NCI-H2029 (cell line): ENCODE data around the gene CAMK1G.

Source experiments
- DNase-seq: peaks from one replicate; lab custom pipeline; 2025; lab: John Stamatoyannopoulos, UW

The CAMK1G gene

GRCh38 chr1:209600541-209600940 is 17.0 kb downstream of the CAMK1G start:
- DNase-seq: no peak

- DNase-seq: peak; percentile 10
Observed at GRCh38 chr1:209601809-209602657, 18.5 kb downstream of the CAMK1G start.

GRCh38 chr1:209603877-209604276 is 20.4 kb downstream of the CAMK1G start:
- DNase-seq: no peak

- DNase-seq: no peak
Observed at GRCh38 chr1:209607102-209607794, 23.7 kb downstream of the CAMK1G start.

GRCh38 chr1:209607795-209608178 is 24.3 kb downstream of the CAMK1G start:
- DNase-seq: no peak

- DNase-seq: no peak
Observed at GRCh38 chr1:209609041-209609790, 25.7 kb downstream of the CAMK1G start.

- no peak for DNase-seq
Observed at GRCh38 chr1:209609791-209610630, 26.5 kb downstream of the CAMK1G start.

- no peak for DNase-seq
Observed at GRCh38 chr1:209610631-209610905, 27.1 kb downstream of the CAMK1G start.

- no peak for DNase-seq
Observed at GRCh38 chr1:209611771-209612570, 28.5 kb downstream of the CAMK1G start.

- DNase-seq: no peak
Observed at GRCh38 chr1:209612646-209613399, 29.3 kb downstream of the CAMK1G start.

- DNase-seq: no peak
Observed at GRCh38 chr1:209613400-209614150, 30.1 kb downstream of the CAMK1G start.

- DNase-seq: no peak
Observed at GRCh38 chr1:209614151-209614420, 30.6 kb downstream of the CAMK1G start.

- no peak for DNase-seq
Observed at GRCh38 chr1:209614906-209615305, 31.4 kb downstream of the CAMK1G start.

- no peak for DNase-seq
Observed at GRCh38 chr1:209616366-209617046, 33.0 kb downstream of the CAMK1G start.

- DNase-seq: no peak
Observed at GRCh38 chr1:209617047-209617673, 33.6 kb downstream of the CAMK1G start.

- DNase-seq: no peak
Observed at GRCh38 chr1:209617755-209618154, 34.2 kb downstream of the CAMK1G start.

- no peak for DNase-seq
Observed at GRCh38 chr1:209618291-209618690, 34.8 kb downstream of the CAMK1G start.

GRCh38 chr1:209618756-209619420 is 35.4 kb downstream of the CAMK1G start:
- DNase-seq: peak; percentile 51
